DMS153 (cell line): ENCODE data around the gene NCR1.
"Not testable (repeated sequence)": the region's sequence is repeated elsewhere in the genome, so short reads cannot be mapped to it uniquely, and the experiment has no call there.

ENCODE experiments used
- DNase-seq: peaks from one replicate; lab custom pipeline; 2025; lab: John Stamatoyannopoulos, UW

The NCR1 gene, protein sequence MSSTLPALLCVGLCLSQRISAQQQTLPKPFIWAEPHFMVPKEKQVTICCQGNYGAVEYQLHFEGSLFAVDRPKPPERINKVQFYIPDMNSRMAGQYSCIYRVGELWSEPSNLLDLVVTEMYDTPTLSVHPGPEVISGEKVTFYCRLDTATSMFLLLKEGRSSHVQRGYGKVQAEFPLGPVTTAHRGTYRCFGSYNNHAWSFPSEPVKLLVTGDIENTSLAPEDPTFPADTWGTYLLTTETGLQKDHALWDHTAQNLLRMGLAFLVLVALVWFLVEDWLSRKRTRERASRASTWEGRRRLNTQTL

DNA sequence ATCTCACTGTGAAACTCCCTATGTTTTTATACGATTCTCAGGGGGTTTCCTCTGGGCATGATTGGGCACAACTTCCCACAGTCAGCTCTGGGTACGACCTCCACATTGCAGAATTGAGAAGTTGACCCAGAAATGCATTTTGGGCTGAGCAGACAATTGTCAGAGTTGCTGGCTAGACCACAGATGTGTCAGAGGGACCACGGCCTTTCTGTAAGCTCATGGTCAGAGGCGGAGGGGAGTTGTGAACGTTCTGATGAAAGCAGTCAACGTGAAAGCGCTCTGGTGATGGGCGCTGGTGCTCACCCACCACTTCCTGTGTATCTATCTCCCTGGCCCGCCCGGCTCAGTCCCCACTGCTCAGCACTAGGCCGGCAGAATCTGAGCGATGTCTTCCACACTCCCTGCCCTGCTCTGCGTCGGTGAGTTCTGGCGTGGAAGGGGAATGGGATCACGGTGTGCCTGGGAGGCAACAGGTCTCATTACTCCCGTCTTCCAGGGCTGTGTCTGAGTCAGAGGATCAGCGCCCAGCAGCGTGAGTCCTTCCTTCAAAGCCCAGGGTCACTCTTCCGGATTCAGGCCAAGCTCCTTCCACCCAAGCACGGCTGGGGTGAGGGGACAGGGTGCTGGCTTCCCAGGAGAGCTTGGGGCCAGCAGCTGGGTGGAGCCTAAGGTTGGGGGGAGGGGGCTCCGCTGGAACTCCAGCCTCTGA, at the start of gene NCR1:
Gene NCR1 (plus strand): TSS at position 346 of the 709 bp plus-strand sequence. CDS start 40 bp downstream, at position 386.
- DNase-seq = no peak

DNA sequence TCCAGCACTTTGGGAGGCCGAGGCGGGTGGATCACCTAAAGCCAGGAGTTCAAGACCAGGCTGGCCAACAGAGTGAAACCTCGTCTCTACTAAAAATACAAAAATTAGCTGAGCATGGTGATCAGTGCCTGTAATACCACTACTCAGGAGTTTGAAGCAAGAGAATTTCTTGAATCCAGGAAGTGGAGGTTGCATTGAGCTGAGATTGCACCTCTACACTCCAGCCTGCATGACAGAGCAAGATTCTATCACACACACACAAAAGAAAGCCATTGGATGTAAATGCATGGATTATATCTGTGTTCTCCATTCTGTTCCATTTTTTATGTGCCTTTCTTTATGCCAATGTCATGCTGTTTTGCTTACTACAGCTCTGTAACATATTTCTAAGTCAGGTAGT, 47.5 kb upstream of the NCR1 start:
- not testable (repeated sequence) for DNase-seq

DNA sequence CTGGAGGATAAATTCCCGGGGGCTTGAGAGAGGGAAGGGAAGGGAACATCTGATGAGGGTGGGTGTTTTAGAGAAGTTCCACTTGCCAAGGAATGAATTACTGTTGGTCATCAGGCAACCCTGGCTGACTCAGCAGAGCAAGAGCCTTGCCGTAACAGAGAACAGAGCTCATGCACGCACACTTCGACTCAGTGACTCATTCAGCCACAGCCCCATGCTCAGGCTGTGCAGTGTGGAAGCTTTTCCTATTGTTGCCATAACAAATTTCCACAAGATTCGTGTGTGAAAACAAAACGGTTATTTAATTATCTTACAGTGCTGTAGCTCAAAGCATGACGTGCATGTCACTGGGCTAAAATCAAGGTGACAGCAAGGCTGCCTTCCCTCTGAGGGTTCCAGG, 46.5 kb upstream of the NCR1 start:
- DNase-seq = not testable (repeated sequence)

DNA sequence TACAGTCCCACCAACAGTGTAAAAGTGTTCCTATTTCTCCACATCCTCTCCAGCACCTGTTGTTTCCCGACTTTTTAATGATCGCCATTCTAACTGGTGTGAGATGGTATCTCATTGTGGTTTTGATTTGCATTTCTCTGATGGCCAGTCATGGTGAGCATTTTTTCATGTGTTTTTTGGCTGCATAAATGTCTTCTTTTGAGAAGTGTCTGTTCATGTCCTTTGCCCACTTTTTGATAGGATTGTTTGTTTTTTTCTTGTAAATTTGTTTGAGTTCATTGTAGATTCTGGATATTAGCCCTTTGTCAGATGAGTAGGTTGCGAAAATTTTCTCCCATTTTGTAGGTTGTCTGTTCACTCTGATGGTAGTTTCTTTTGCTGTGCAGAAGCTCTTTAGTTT, 42.5 kb upstream of the NCR1 start:
- not testable (repeated sequence) for DNase-seq

DNA sequence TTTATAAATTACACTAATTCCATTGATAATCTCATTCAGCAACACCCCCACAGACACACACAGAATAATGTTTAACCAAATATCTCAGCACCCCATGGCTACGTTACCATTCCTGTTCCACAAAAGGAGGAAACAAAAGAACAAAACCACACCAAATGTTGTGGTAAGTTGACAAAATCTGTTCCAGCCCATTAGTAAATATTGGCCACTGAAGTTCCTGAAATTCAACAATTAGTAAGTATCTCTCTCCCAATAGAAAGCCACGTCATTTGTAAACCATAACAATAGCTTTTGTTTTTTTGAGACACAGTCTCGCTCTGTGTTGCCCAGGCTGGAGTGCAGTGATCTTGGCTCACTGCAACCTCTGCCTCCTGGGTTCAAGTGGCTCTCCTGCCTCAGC, 34.3 kb upstream of the NCR1 start:
- no peak for DNase-seq

DNA sequence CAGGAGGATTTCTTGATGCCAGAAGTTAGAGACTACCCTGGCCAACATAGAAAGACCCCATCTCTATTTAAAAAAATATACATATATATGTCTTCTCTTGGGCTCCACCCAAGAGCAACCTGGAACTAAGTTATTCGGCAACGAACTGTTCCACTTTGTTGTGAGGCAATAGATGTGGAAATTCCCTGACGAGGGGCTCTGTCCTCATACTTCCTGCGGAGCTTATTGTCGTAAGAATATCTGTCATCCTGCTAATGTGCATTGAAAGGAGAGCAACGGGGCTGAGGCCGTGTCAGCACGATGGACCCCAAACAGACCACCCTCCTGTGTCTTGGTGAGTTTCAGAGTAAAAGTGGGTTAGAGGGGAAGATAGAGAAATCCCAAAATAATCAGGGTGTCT, 32.0 kb upstream of the NCR1 start, which contains the start of gene FCAR:
Gene FCAR (plus strand): TSS at position 246 of the 400 bp plus-strand sequence. CDS start 55 bp downstream, at position 301.
- DNase-seq = no peak

DNA sequence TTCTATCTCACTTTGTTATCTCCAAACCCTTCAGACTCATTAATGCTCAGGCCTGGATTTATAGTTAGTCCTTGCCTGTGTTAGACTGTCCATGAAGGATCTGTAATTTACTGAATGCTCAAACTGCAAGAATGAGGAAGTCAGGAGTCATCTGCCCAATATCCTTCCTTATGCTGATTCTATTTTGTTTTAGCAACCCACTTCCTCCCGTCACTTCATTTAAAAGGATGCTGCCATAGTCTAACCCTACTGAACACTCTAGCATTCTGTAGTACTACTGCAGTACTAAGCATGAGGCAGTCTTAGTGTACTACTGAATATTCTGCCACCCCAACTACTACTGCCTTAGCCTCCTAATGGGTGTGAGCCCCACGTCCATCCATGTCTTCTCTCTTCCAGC, 30.4 kb upstream of the NCR1 start:
- DNase-seq = no peak

DNA sequence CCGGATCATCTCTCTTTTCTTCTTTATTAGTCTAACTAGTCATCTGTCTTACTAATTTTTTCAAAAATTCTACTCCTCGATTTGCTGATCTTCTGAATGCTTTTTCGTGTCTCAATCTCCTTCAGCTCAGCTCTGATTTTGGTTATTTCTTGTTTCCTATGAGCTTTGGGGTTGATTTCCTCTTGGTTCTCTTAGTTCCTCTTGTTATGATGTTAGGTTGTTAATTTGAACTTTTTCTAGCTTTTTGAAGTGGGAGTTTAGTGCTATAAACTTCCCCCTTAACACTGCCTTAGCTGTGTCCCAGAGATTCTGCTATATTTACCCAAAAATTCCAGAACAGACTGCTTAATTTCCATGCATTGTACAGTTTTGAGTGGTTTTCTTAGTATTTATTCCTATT, 28.5 kb upstream of the NCR1 start:
- no peak for DNase-seq

DNA sequence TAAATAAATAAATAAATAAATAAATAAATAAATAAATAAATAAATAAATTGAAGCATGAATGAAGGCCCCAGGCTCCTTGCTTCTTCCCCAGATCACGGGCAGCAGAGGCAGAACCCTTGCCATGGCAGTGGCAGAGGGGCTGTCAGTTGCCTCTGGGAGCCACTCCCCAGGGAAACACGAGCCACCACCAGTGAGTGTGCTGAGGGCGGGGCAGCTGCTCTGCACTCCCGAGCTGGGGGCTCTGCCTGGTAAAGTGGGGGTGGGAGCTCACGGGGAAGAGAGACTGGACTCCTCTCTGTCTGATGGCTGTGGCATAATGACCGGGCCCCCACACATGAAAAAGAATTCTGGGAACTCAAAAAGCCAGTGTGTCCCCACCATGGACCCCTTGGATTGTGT, 24.1 kb upstream of the NCR1 start:
- no peak for DNase-seq

DNA sequence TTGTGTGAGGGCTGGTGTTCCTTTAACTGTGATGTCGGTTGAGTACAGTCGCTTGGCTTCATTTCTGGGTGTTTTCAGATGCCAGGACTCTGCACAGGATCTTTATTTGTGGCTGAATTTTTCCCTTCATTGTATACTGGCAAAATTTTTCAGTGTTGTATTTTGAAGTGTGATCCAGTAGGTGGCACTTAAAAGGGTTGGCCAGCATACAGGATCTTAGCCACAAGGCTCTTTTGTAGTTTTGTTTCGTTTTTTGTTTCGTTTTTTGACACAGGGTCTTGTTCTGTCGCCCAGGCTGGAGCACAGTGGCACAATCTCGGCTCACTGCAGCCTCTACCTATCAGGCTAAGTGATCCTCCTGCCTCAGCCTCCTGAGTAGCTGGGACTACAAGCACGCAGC, 23.2 kb upstream of the NCR1 start:
- DNase-seq = no peak

DNA sequence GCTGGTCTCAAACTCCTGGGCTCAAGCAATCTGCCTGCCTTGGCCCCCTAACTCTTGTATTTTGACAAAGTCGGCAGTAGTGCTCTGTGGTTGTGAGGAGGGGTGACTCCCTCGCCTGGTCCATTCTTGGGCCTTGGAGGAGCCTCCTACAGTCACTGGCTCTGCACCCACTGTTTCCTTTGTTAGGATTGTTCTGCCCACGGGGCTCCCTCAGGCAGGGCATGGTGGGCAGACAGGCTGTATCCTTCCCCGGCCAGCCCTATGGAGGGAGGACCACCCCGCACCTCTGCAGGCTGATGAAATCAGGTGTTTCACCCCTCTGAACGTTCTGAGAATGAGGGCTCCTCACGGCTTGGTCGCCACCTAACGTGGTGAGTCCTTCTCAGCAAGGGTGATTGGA, 22.7 kb upstream of the NCR1 start:
- no peak for DNase-seq

DNA sequence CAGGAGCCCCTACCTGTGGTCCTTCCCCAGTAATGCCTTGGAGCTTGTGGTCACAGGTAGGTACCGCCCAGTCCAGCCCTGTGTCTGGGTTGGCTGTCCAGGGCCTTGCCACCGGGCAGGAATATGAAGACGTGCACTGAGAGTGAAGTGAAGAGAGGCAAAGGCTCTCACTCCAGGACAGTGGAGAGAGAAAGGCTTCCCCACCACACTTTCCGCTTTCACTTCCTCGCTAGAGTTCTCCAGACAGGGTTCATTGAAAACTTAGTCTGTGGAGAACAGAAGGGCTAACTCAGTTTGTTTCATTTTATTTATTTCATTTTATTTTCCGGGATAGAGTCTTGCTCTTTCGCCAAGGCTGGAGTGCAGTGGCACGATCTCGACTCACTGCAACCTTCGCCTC, 17.7 kb upstream of the NCR1 start:
- DNase-seq = no peak

DNA sequence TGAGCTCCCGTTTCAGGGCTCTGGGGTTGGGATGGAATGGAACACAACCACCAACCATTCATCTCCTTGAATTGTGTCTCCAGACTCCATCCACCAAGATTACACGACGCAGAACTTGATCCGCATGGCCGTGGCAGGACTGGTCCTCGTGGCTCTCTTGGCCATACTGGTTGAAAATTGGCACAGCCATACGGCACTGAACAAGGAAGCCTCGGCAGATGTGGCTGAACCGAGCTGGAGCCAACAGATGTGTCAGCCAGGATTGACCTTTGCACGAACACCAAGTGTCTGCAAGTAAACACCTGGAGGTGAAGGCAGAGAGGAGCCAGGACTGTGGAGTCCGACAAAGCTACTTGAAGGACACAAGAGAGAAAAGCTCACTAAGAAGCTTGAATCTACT, 16.4 kb upstream of the NCR1 start:
- DNase-seq = no peak

DNA sequence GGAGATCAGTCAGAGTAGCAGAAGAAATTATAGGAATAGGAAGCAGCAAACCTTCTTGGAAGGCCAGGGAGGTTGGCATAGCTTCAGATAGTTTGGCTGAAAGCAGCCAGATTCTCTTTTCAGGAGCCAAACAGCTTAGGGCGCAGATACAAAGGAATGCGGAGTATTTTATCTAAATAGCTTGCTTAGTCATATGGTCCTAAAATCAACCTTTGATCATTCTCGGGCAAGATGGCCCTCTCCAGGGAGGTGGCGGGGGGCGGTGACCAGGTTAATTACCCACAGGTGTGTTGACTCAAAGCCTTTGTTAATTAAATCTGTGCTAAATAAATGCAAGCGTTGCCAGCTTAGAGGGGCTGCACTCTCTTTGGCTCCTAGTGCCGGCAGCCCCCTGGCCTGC, 12.5 kb upstream of the NCR1 start:
- no peak for DNase-seq

DNA sequence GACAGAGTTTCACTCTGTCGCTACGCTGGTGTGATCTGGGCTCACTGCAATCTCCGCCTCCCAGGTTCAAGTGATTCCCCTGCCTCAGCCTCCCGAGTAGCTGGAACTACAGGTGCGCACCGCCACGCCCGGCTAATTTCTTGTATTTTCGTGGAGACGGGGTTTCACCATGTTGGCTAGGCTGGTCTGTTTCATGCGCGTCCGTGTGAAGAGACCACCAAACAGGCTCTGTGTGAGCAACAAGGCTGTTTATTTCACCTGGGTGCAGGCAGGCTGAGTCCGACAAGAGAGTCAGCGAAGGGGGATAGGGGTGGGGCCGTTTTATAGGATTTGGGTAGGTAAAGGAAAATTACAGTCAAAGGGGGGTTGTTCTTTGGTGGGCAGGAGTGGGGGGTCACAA, 11.8 kb upstream of the NCR1 start:
- DNase-seq = not testable (repeated sequence)

DNA sequence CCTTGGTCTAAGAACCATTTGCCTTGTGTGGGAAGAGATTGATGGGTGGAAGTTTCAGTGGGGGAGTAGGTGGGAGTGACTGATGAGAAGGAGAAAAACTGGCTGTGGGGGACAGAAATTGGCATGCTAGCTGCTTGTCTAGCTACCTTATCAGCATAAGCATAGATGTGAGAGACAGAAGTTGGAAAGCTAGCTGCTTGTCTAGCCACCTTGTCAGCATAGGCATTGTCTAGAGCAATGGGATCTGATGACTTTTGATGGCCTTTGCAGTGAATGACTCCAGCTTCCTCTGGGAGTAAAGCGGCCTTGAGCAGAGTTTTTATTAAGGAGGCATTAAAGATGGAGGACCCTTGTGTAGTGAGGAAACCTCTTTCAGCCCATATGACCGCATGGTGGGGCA, 9.9 kb upstream of the NCR1 start:
- DNase-seq = no peak

DNA sequence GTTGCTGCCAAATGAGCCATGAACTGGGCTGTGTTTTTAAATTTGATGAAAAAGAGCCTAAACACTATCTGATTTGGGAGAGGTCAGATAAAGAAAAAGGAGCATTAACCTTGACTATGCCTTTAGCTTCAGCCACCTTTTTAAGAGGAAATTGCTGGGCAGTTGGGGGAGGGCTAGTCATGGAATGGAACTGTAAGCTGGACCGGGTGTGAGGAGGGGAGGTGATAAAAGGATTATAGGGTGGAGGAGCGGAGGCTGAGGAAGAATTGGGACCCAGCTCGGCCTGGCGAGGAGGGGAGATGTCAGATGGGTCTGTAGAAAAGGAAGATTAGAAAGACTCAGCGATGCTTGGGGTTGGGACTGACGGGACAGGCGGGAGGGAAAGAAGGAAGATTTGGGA, 7.3 kb upstream of the NCR1 start:
- not testable (repeated sequence) for DNase-seq

DNA sequence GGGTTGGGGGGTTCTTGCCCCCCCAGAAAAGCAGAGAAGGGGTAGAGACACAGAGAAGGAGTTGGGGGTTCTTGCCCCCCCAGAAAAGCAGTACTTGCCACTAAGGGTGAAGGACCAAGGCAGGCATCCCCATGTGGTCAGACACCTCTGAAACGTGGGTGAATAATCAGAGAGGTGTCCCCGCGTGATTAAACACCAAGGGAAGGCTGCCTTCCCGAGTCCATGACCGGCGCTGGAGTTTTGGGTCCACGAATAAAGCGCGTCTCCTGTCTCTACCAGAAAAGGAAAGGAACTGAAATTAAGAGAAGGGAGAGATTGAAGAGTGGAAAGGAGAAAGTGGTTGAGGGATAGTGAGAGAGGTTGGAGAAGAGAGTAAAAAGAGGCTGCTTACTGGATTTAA, 6.3 kb upstream of the NCR1 start:
- DNase-seq = not testable (repeated sequence)

DNA sequence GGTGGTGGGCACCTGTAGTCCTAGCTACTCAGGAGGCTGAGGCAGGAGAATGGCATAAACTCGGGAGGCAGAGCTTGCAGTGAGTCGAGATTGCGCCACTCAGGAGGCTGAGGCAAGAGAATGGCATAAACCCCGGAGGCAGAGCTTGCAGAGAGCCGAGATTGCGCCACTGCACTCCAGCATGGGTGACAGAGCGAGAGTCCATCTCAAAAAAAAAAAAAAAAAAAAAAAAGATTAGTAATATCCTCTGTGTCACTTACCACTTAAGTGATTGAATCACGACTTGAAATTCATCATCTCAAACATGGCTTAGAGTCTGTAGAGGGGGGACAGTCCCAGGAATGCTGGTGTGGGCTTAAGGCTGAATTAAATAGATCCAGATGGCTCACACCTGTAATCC, 4.8 kb upstream of the NCR1 start:
- DNase-seq = not testable (repeated sequence)

DNA sequence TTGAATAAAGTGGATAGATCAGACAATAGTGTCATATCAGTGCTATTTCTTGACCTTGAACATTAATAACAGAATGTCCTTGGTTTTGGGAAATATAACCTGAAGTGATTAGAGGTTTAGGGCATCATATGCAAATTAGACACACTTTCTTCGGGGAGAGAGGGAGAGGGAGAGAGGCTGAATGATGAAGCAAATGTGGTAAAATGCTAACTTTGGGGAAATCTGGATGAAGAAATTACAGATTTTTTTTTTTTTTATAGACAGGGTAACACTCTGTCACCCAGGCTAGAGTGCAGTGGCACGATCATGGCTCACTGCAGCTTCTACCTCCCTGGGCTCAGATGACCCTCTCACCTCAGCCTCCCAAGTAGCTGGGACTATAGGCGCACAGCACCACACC, 3.9 kb upstream of the NCR1 start:
- DNase-seq = no peak

DNA sequence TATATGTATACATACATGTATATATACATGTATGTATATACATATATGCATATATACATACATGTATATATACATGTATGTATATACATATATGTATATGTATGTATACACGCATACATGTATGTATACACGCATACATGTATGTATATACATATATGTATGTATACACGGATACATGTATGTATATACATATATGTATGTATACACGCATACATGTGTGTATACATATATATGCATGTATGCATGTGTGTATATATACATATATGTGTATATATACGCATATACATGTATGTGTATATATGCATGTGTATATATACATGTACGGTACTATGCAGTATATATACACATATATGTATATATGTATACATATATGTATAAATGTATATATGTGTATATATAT, 2.6 kb upstream of the NCR1 start:
- no peak for DNase-seq

DNA sequence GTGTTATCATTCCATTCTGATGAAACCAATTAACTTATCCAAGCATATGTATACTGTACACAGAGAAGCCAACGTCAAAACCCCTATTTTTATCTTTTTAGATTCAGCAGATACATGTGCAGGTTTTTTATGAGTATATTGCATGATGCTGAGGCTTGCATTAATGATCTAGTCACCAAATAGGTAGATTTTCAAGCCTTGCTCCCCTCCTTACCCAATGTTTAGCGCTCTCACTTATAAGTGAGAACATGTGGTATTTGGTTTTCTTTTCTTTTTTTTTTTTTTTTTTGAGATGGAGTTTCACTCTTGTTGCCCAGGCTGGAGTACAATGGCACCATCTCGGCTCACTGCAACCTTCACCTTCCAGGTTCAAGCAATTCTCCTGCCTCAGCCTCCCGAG, 1.7 kb upstream of the NCR1 start:
- DNase-seq = not testable (repeated sequence)

DNA sequence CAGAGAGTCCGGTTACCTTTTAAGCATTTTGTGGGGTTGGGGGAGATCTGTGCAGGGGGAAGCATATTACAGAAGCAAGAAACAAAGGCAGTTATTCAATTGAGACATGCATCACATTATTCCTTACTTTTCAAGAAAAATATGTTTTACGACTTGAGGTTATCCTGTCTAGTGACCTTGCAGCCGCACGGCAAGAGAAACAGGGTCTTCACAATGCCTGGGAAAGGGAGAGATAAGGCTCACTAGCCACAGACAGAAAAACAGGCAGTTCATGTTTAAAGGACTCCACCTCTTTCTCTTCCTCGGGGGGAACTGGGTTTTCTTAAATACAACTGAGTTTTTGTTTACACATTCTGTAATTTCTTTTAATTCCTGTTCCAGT, 536 bp upstream of the NCR1 start:
- no peak for DNase-seq

DNA sequence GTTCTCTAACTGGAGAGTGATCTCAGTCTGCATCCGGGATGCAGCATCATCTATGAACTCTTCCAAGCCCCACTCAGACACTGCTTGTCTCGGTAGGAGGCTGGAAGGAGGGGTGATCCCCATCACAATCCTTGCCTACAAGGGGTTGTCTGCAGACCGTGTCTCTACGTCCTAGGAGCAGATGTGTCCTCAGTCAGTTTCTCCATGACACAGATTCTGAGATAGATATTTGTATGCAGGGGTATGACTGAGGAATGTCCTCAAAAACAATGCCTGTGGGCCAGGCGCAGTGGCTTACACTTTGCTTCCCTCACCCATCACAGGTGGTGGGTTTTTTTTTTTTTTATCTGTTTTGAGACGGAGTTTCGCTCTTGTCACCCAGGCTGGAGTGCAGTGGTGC, 871 bp downstream of the NCR1 start:
- no peak for DNase-seq
